Heart right ventricle (tissue), 16 donors: ENCODE measurements around the gene CAMK1D. TPM values are rescaled to one million over a fixed set of nuclear protein-coding genes. Genes with fewer than 3 reads are reported as not detected.
A peak's percentile ranks its signal among the peaks of the same experiment; 100 is the strongest.

ENCODE experiments used
- ATAC-seq, 8 donors: fragments of 200-7000 bp; cut with Tn5 transposase; one replicate each; pipeline ENCODE4 v1.9.1; 2020; ENCODE audit warnings: mild to moderate bottlenecking in 8 of 8, moderate library complexity in 8 of 8, moderate number of reproducible peaks in 1 of 8
- DNase-seq, 2 donors: peaks; one replicate each; pipeline ENCODE4 v3.0.0-alpha.2; 2020
- H3K27ac ChIP-seq, 10 donors: fragments of 200-600 bp; sonication (generic) in 2 of 10; one replicate each; pipeline versions ENCODE4 v1.5.0 to v1.8.0; 2020 to 2022; ENCODE audit warnings: mild to moderate bottlenecking in 3 of 10
- H3K27me3 ChIP-seq, 7 donors: fragments of 200-600 bp; one replicate each; pipeline ENCODE4 v1.8.0; 2021 to 2022; ENCODE audit warnings: mild to moderate bottlenecking in 2 of 7
- H3K36me3 ChIP-seq, 9 donors: fragments of 200-600 bp; sonication (generic) in 1 of 9; one replicate each; pipeline versions ENCODE4 v1.5.0 to v1.8.0; 2020 to 2022; ENCODE audit warnings: mild to moderate bottlenecking in 2 of 9
- H3K4me1 ChIP-seq, 9 donors: fragments of 200-600 bp; sonication (generic) in 1 of 9; one replicate each; pipeline versions ENCODE4 v1.5.0 to v1.8.0; 2020 to 2022; ENCODE audit warnings: mild to moderate bottlenecking in 4 of 9
- H3K4me3 ChIP-seq, 10 donors: fragments of 200-600 bp; sonication (generic) in 2 of 10; one replicate each; pipeline versions ENCODE4 v1.5.0 to v1.8.0; 2020 to 2022; ENCODE audit warnings: mild to moderate bottlenecking in 7 of 10, moderate library complexity in 2 of 10
- H3K9me3 ChIP-seq, 11 donors: fragments of 200-600 bp in 10 of 11; sonication (generic) in 2 of 11; one replicate each; pipeline versions ENCODE4 v1.5.0 to v1.8.0; 2013 to 2022; ENCODE audit warnings: mild to moderate bottlenecking in 2 of 11, control low read depth in 1 of 11, moderate library complexity in 1 of 11
- CTCF ChIP-seq, 9 donors: fragments of 200-600 bp; sonication (generic) in 2 of 9; IDR thresholded peaks; one replicate each; pipeline versions ENCODE4 v1.5.0 to v1.8.0; 2021 to 2022; ENCODE audit warnings: antibody characterized with exemption in 9 of 9, mild to moderate bottlenecking in 5 of 9, moderate library complexity in 1 of 9
- WGBS, 2 donors: extraction: QIAGEN DNeasy Blood & Tissue Kit; methylation state at CpG; one replicate each; pipeline ENCODE4 v1.1.7; 2013; ENCODE audit warnings: inconsistent platforms in 1 of 2; 5-methylcytosine and 5-hydroxymethylcytosine counted together
- intact Hi-C, 10 donors: fragments of 100-400 bp; cut with DNase I; formaldehyde crosslinking; loops; one replicate each; pipeline versions ENCODE4 v1.11.1 to v1.14.2; 2022
- polyA plus RNA-seq, 2 donors: library from polyadenylated mRNA; stranded (reverse); fragments of 200-250 nt; gene quantifications; one replicate each; pipeline ENCODE4 v1.2.3, GENCODE V29; 2013
- total RNA-seq, 10 donors: library from RNA; stranded (reverse); fragmentation: NEBNext Ultra II Directional in 3 of 10; extraction: Animal tissue kit (Norgen Biotek cat#: 25700) in 3 of 10; gene quantifications; one replicate each; pipeline versions ENCODE4 v1.2.1 to v1.2.4, GENCODE V29; 2021 to 2023
- donor health status: Arrhythmogenic right ventricular cardiomyopathy.
- donor health status: ischemic (EF 13 %, LVEDD 7.1; RV severe dilation, severe dysfunction).
- donor health status: healthy with polysubstance abuse.
- donor health status: DM: no; HTN: yes; CAD: no.
- donor health status: DM: no; HTN: no; CAD: no.
- donor health status: ischemic (EF 25% LVEDD 6.9; RV normal size, moderate dysfunction).
- donor health status: ischemic (EF 25% LVEDD 5.7; RV mildly dilated, moderate dysfunction).
- donor health status: healthy.
- donor health status: DM: yes; HTN: yes; CAD: no.
- donor health status: Ischemic cardiomyopathy.
- donor health status: ischemic (EF 35%, LVEDD 5.7; RV mildly dilated, moderate dysfunction).
- donor health status: nonischemic (EF 11% LVEDD 7.7; RV severe dilation, severe dysfunction).
- donor health status: DM: yes; HTN: yes; CAD: no.
- donor health status: PGD.
- donor health status: ischemic (EF 29% LVEDD 5.4; RV normal size, mild dysfunction).
- donor health status: nonischemic (EF 23%, LVEDD 6.1; RV moderate dilation, normal function).

CAMK1D gene
- total and polyA plus RNA-seq, 12 donors: 1.3 to 17.7 (median 2.6) TPM

GRCh38 chr10:12826800-12827372 lies 477.5 kb downstream of the CAMK1D start:
- whole genome bisulfite sequencing, 2 donors: 62 to 71% methylated on average over 6 of the region's 6 CpGs
- Histone ChIP-seq H3K36me3 (peaks cover 0 to 19% (median 0%) of the 10 kb centered on the region in 9 donors), H3K27me3 (peaks cover 0 to 3% (median 0%) of the 10 kb centered on the region in 7 donors), H3K27ac (no peak overlapping the region), H3K4me3 (no peak overlapping the region), H3K9me3 (no peaks in the 10 kb centered on the region), H3K4me1 (peaks cover 0 to 6% (median 0%) of the 10 kb centered on the region in 9 donors)
- ATAC-seq (peak in 2 of 8 donors; percentile 44 to 49), DNase-seq (no peak)
- intact Hi-C loops: no loop called here
- TF ChIP-seq CTCF (IDR thresholded peaks at IDR 0.05): no peak

DNA sequence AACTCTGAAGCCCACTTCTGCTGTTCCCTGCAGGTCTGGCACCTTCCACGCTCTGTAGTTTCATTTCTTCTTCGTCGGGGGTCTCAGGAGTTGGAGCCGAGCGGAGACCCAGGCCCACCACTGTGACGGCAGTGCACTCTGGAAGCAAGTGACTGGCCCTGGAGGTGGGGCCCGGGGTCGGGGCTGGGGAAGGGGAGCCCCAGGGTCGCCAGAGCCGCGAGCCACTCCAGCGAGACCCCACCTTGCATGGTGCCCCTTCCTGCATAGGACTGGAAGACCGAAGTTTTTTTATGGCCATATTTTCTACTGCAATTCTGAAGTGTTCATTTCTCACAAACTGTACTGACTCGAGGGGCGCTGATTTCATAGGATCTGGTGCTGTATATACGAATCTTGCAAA lies 479.4 kb downstream of the CAMK1D start:
- no peak for DNase-seq
- no peak for ATAC-seq
- intact Hi-C loops: no loop called here
- TF ChIP-seq CTCF (IDR thresholded peaks at IDR 0.05): no peak
- H3K9me3 ChIP-seq: no peaks in the 10 kb centered on the region
- H3K4me3 ChIP-seq: no peak overlapping the region
- H3K27me3 ChIP-seq: peaks cover 0 to 3% (median 0%) of the 10 kb centered on the region in 7 donors
- H3K4me1 ChIP-seq: no peaks in the 10 kb centered on the region
- peaks cover 0 to 19% (median 0%) of the 10 kb centered on the region in 9 donors for H3K36me3 ChIP-seq
- no peak overlapping the region for H3K27ac ChIP-seq
- 95 to 97% methylated on average over 16 of the region's 16 CpGs for WGBS, 2 donors

- Histone ChIP-seq H3K27me3 (peaks cover 0 to 3% (median 0%) of the 10 kb centered on the region in 7 donors), H3K36me3 (peaks cover 0 to 19% (median 0%) of the 10 kb centered on the region in 9 donors), H3K9me3 (no peaks in the 10 kb centered on the region), H3K4me1 (no peaks in the 10 kb centered on the region), H3K4me3 (no peak overlapping the region), H3K27ac (no peak overlapping the region)
- no peak for DNase-seq
- ATAC-seq: no peak
- WGBS, 2 donors: 81 to 83% methylated on average over 6 of the region's 6 CpGs
- no peak for TF ChIP-seq CTCF (IDR thresholded peaks at IDR 0.05)
- intact Hi-C loops: no loop called here
Measured at GRCh38 chr10:12829831-12830390, 480.6 kb downstream of the CAMK1D start.

DNA sequence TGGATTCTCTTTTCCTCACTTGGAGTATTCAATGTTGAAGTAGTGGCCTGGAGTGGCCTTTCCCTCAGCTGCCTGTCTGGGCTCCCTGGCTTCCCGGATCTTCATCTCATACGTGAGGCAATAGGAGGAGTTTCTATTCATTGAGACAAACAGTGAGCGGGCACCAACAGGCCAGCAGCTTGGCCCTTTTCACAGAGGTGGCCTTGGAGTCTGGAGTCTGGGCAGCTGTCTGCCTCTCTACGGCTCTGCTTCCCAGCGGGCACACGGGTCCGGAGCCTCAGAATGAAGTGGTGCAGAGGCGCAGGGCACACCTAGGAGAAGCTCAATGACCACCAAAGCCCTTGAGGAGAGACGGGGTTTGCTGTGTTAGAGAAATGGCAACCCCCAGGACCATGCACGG lies 482.7 kb downstream of the CAMK1D start:
- H3K4me3 ChIP-seq: no peak overlapping the region
- H3K27ac ChIP-seq: no peak overlapping the region
- TF ChIP-seq CTCF (IDR thresholded peaks at IDR 0.05): no peak
- H3K27me3 ChIP-seq: peaks cover 0 to 3% (median 0%) of the 10 kb centered on the region in 7 donors
- peaks cover 0 to 12% (median 0%) of the 10 kb centered on the region in 9 donors for H3K4me1 ChIP-seq
- ATAC-seq: no peak
- intact Hi-C loops: no loop called here
- peaks cover 0 to 4% (median 0%) of the 10 kb centered on the region in 9 donors for H3K36me3 ChIP-seq
- whole genome bisulfite sequencing, 2 donors: 96 to 97% methylated on average over 10 of the region's 10 CpGs
- DNase-seq: no peak
- no peaks in the 10 kb centered on the region for H3K9me3 ChIP-seq
